ENCODE results near the gene OR5D14. TPM values are rescaled to one million over a fixed set of nuclear protein-coding genes. Genes with fewer than 3 reads are reported as not detected.

Gene OR5D14
- total RNA-seq (2016; rRNA removed; fragmentation: Illumina TruSeq; extraction: Trizol), result not detected in 2 replicates
- not detected in 2 replicates for total RNA-seq (2016; cell fraction: cytosol; rRNA removed; fragmentation: Illumina TruSeq; extraction: Trizol; ENCODE audit: low read depth)
- total RNA-seq (2016; cell fraction: insoluble cytoplasmic fraction; rRNA removed; fragmentation: Illumina TruSeq; extraction: Trizol), result not detected in 2 replicates
- not detected in 2 replicates for total RNA-seq (2016; cell fraction: membrane; rRNA removed; fragmentation: Illumina TruSeq; extraction: Trizol)
- not detected in 2 replicates for total RNA-seq (2016; cell fraction: nucleus; rRNA removed; fragmentation: Illumina TruSeq; extraction: Trizol)
- not detected in 2 replicates for polyA plus RNA-seq (2011; rRNA removed)
- polyA plus RNA-seq (2011; cell fraction: cytosol; rRNA removed), result not detected in 2 replicates
- polyA plus RNA-seq (2011; cell fraction: nucleus; rRNA removed), result not detected in 2 replicates
- polyA plus RNA-seq (2012), result not detected in 2 replicates
- polyA plus RNA-seq (2016; cell fraction: cytosol; fragmentation: Illumina TruSeq; extraction: Trizol; ENCODE audit: low read depth), result not detected in 2 replicates
- polyA plus RNA-seq (2016; cell fraction: insoluble cytoplasmic fraction; fragmentation: Illumina TruSeq; extraction: Trizol; ENCODE audit: low read depth), result not detected in 2 replicates
- not detected in 2 replicates for polyA plus RNA-seq (2016; cell fraction: membrane; fragmentation: Illumina TruSeq; extraction: Trizol; ENCODE audit: low read depth)
- not detected in 2 replicates for polyA plus RNA-seq (2016; cell fraction: nucleus; fragmentation: Illumina TruSeq; extraction: Trizol; ENCODE audit: insufficient read depth, low read depth)
- not detected in 2 replicates for polyA minus RNA-seq (2011; rRNA and poly(A)+ RNA removed; ENCODE audit: low replicate concordance)
- polyA minus RNA-seq (2011; cell fraction: cytosol; rRNA and poly(A)+ RNA removed), result not detected in 2 replicates
- not detected in 2 replicates for polyA minus RNA-seq (2011; cell fraction: nucleus; rRNA and poly(A)+ RNA removed)
- not detected for Bru-seq, nascent RNA
- BruChase-seq, experiment 1, labeled RNA remaining after a 6-hour chase, result not detected
- not detected for BruChase-seq, experiment 2, labeled RNA remaining after a 2-hour chase
- long read RNA-seq, experiment 1, result 0 reads
- long read RNA-seq, experiment 2, result 0 reads

DNA sequence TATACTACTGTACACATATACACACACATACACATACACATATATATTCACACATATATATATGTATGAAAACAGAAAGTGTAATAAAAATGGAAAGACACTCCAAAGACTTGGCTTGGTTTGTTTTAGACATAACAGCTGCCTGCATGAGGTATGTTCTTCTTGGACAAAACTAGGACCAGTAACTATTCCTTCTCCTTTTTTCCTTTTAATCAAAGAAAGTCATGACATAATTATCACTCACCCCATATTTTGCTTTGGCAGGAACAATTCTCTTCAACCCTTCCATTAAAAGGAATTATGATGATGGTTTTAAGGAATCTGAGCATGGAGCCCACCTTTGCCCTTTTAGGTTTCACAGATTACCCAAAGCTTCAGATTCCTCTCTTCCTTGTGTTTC is at the start of gene OR5D14:
TSS of gene OR5D14 (plus strand) at position 301 of the 400 bp plus-strand sequence. CDS start at position 301, 0 bp downstream.
- DNase-seq (ENCODE audit: low spot score) (no peak), FAIRE-seq (no peak), ATAC-seq (no peak)
- Histone ChIP-seq H3K4me1 (ENCODE audit: insufficient read depth, low read length) (no peaks in the 10 kb centered on the region), H3K9ac (ENCODE audit: insufficient read depth, low read depth, low read length) (no peak within 1 kb of the TSS), H3K27me3 (ENCODE audit: control insufficient read depth in 1 of 2, insufficient read depth in 2 of 2, low read length in 2 of 2) (no peaks in the 10 kb centered on the region), H3K36me3 (replicated peaks in 1 of 2; ENCODE audit: control insufficient read depth in 1 of 2, insufficient read depth in 2 of 2, low read length in 2 of 2) (no peaks in the 10 kb centered on the region), H3K27ac (ENCODE audit: extremely low read length, insufficient read depth, low read length) (no peak within 1 kb of the TSS), H3K4me2 (ENCODE audit: low read depth, low read length) (no peak within 1 kb of the TSS), H3K4me3 (replicated peaks in 1 of 3; ENCODE audit: insufficient read depth in 1 of 3, low read depth in 2 of 3, low read length in 3 of 3) (no peak within 1 kb of the TSS), H3K9me3 (ENCODE audit: low read length) (peaks cover 73% of the 10 kb centered on the region), H2AFZ (ENCODE audit: low read length) (no peak within 1 kb of the TSS), H3K79me2 (ENCODE audit: insufficient read depth, low read length) (no peaks in the 10 kb centered on the region), H4K20me1 (ENCODE audit: insufficient read depth, low read length) (no peaks in the 10 kb centered on the region)
- TF ChIP-seq ZNF724P (CRISPR knock-in tag; IDR thresholded peaks at IDR 0.05; ENCODE audit: borderline replicate concordance) (no peak), KAT2B (IDR thresholded peaks at IDR 0.05; ENCODE audit: borderline replicate concordance, low read depth, low read length) (no peak), PCBP1 (IDR thresholded peaks at IDR 0.05; ENCODE audit: borderline replicate concordance, low read depth, low read length) (no peak), GPN1 (CRISPR knock-in tag; IDR thresholded peaks at IDR 0.05; ENCODE audit: borderline replicate concordance) (no peak), MEIS2 (CRISPR knock-in tag; IDR thresholded peaks at IDR 0.05) (no peak), ZSCAN20 (CRISPR knock-in tag; IDR thresholded peaks at IDR 0.05; ENCODE audit: borderline replicate concordance) (no peak), NR1H2 (CRISPR knock-in tag; IDR thresholded peaks at IDR 0.05; ENCODE audit: borderline replicate concordance, low read depth) (no peak), TSC22D2 (CRISPR knock-in tag; IDR thresholded peaks at IDR 0.05; ENCODE audit: borderline replicate concordance) (no peak), MEIS1 (CRISPR knock-in tag; IDR thresholded peaks at IDR 0.05; ENCODE audit: borderline replicate concordance) (no peak)
- TF ChIP-seq, protein P1, sequence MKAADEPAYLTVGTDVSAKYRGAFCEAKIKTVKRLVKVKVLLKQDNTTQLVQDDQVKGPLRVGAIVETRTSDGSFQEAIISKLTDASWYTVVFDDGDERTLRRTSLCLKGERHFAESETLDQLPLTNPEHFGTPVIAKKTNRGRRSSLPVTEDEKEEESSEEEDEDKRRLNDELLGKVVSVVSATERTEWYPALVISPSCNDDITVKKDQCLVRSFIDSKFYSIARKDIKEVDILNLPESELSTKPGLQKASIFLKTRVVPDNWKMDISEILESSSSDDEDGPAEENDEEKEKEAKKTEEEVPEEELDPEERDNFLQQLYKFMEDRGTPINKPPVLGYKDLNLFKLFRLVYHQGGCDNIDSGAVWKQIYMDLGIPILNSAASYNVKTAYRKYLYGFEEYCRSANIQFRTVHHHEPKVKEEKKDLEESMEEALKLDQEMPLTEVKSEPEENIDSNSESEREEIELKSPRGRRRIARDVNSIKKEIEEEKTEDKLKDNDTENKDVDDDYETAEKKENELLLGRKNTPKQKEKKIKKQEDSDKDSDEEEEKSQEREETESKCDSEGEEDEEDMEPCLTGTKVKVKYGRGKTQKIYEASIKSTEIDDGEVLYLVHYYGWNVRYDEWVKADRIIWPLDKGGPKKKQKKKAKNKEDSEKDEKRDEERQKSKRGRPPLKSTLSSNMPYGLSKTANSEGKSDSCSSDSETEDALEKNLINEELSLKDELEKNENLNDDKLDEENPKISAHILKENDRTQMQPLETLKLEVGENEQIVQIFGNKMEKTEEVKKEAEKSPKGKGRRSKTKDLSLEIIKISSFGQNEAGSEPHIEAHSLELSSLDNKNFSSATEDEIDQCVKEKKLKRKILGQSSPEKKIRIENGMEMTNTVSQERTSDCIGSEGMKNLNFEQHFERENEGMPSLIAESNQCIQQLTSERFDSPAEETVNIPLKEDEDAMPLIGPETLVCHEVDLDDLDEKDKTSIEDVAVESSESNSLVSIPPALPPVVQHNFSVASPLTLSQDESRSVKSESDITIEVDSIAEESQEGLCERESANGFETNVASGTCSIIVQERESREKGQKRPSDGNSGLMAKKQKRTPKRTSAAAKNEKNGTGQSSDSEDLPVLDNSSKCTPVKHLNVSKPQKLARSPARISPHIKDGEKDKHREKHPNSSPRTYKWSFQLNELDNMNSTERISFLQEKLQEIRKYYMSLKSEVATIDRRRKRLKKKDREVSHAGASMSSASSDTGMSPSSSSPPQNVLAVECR (CRISPR knock-in tag; IDR thresholded peaks at IDR 0.05; ENCODE audit: borderline replicate concordance), result no peak
- TF ChIP-seq, protein P2, sequence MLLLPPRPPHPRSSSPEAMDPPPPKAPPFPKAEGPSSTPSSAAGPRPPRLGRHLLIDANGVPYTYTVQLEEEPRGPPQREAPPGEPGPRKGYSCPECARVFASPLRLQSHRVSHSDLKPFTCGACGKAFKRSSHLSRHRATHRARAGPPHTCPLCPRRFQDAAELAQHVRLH (CRISPR knock-in tag; IDR thresholded peaks at IDR 0.05; ENCODE audit: borderline replicate concordance, low read depth), result no peak
- TF ChIP-seq, protein P3, sequence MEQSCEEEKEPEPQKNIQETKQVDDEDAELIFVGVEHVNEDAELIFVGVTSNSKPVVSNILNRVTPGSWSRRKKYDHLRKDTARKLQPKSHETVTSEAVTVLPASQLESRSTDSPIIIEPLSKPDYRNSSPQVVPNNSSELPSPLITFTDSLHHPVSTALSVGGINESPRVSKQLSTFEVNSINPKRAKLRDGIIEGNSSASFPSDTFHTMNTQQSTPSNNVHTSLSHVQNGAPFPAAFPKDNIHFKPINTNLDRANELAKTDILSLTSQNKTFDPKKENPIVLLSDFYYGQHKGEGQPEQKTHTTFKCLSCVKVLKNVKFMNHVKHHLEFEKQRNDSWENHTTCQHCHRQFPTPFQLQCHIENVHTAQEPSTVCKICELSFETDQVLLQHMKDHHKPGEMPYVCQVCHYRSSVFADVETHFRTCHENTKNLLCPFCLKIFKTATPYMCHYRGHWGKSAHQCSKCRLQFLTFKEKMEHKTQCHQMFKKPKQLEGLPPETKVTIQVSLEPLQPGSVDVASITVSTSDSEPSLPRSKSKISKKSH (CRISPR knock-in tag; IDR thresholded peaks at IDR 0.05; ENCODE audit: borderline replicate concordance), result no peak
- TF ChIP-seq, protein P4, sequence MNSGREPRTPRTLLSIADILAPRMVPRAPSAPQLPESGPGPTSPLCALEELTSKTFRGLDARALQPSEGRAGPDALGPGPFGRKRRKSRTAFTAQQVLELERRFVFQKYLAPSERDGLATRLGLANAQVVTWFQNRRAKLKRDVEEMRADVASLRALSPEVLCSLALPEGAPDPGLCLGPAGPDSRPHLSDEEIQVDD (CRISPR knock-in tag; IDR thresholded peaks at IDR 0.05; ENCODE audit: borderline replicate concordance), result no peak
- no TSS peak for BruUV-seq (replicated peaks)
- intact Hi-C loops (cut with micrococcal nuclease; ENCODE audit: unreplicated experiment), result no loop called here
- ChIA-PET POLR2A (no interaction called here), CTCF (ENCODE audit: low intra/inter-chr PET ratio, low total read pairs) (no interaction called here)
- in situ Hi-C loops (cut with HindIII; ENCODE audit: extremely low pct_ligation_motif_present, low pct_unique_long_range_greater_than_20kb), result no loop called here

Measured in HepG2 (cell line).